ENCODE measurements around the gene TXNDC17.

GRCh38 chr17:6668727-6669425, 28.0 kb downstream of the TXNDC17 start:
- no peak for TF ChIP-seq CTCF (IDR thresholded peaks at IDR 0.05)
- no peak for TF ChIP-seq ZFX (IDR thresholded peaks at IDR 0.05; ENCODE audit: borderline replicate concordance)
